ENCODE measurements around the gene PRICKLE4. TPM values are rescaled to one million over a fixed set of nuclear protein-coding genes. Genes with fewer than 3 reads are reported as not detected.

PRICKLE4 gene
- total and polyA plus RNA-seq, 2 of the 13 experiments (the other 11 are each of a cell fraction or from before 2014, with no cell fraction given), result 0.92 to 1.2 TPM

DNA sequence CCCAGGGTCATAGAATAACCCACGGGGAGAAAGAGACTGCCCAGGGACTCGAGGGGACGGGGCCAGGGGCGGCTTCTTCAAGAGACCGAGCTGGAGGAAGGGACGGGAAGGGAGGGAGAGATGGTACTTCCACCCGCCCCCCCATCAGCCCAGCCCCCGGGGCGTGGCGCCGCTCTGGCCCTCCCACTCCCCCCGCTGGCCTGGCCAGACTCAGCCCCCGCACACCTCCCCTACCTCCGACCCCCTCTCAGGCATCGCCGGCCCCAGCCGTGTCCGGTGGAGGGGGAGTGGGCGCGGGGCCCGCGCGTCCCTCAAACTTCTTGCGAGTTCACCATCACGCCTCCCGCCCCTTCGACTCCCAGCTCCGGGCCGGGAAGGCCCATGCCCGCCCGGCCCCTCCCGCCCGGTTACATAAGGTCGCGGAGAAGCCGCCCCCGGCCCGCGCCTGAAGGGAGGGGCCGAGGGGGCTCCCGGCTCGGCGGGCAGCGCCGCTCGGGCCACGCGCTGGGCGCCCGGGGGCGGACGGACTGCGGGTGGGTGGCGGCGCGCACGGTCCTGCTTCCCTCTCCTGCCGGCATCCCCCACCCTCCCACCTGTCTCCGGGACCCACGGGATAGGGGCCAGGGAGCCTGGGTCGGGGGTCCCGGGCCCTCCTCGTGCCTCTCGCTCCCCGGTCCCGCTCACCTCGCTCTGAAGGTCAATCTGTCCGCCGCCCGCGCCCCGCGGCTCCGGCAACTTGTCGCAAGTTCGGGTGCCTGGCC, 45.7 kb upstream of the PRICKLE4 start (continued):
- TF ChIP-seq ZBTB38 (CRISPR knock-in tag; IDR thresholded peaks at IDR 0.05) (0 out of 2 replicates have a peak, but pooled peaks have one; percentile 5), HOXA7 (CRISPR knock-in tag; IDR thresholded peaks at IDR 0.05) (no peak), MAFK (conservative IDR thresholded peaks at IDR 0.05 in 1 of 2, IDR thresholded peaks at IDR 0.05 in 1 of 2; ENCODE audit: low read length in 2 of 2) (no peak), JUNB (CRISPR knock-in tag; IDR thresholded peaks at IDR 0.05; ENCODE audit: borderline replicate concordance) (no peak), ZNF235 (CRISPR knock-in tag; IDR thresholded peaks at IDR 0.05; ENCODE audit: borderline replicate concordance) (no peak), FIP1L1 (IDR thresholded peaks at IDR 0.05; ENCODE audit: borderline replicate concordance, insufficient read depth, low read depth, low read length) (no peak)
- TF ChIP-seq, protein P1, sequence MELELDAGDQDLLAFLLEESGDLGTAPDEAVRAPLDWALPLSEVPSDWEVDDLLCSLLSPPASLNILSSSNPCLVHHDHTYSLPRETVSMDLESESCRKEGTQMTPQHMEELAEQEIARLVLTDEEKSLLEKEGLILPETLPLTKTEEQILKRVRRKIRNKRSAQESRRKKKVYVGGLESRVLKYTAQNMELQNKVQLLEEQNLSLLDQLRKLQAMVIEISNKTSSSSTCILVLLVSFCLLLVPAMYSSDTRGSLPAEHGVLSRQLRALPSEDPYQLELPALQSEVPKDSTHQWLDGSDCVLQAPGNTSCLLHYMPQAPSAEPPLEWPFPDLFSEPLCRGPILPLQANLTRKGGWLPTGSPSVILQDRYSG (CRISPR knock-in tag; IDR thresholded peaks at IDR 0.05), result no peak; the same call in 1 of the 2 replicates
- TF ChIP-seq, protein P2, sequence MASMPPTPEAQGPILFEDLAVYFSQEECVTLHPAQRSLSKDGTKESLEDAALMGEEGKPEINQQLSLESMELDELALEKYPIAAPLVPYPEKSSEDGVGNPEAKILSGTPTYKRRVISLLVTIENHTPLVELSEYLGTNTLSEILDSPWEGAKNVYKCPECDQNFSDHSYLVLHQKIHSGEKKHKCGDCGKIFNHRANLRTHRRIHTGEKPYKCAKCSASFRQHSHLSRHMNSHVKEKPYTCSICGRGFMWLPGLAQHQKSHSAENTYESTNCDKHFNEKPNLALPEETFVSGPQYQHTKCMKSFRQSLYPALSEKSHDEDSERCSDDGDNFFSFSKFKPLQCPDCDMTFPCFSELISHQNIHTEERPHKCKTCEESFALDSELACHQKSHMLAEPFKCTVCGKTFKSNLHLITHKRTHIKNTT (CRISPR knock-in tag; IDR thresholded peaks at IDR 0.05), result no peak
- TF ChIP-seq, protein P3, sequence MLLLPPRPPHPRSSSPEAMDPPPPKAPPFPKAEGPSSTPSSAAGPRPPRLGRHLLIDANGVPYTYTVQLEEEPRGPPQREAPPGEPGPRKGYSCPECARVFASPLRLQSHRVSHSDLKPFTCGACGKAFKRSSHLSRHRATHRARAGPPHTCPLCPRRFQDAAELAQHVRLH (CRISPR knock-in tag; IDR thresholded peaks at IDR 0.05; ENCODE audit: borderline replicate concordance, low read depth), result no peak
- TF ChIP-seq, protein P4, sequence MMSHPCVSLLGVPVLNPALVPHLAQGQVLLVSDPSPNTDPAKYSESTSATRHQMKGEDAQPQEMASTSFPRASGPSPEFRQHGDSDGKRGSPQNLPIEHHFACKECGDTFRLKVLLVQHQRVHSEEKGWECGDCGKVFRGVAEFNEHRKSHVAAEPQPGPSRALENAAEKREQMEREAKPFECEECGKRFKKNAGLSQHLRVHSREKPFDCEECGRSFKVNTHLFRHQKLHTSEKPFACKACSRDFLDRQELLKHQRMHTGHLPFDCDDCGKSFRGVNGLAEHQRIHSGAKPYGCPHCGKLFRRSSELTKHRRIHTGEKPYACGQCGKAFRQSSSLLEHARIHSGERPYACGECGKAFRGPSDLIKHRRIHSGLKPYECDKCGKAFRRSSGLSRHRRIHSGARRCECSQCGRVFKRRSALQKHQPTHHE (CRISPR knock-in tag; IDR thresholded peaks at IDR 0.05; ENCODE audit: borderline replicate concordance), result 0 out of 2 replicates have a peak, but pooled peaks have one; percentile 15

Measured in HepG2 (cell line).